Ovary (tissue), 3 donors: ENCODE data around the gene CCR5.

ENCODE experiments used
- EP300 ChIP-seq: sonication (generic); formaldehyde crosslinking; IDR thresholded peaks from one replicate; pipeline ENCODE4 v1.6.1; 2017; ENCODE audit warnings: antibody characterized with exemption
- POLR2A ChIP-seq: fragments of 450-650 bp; IDR thresholded peaks from one replicate; pipeline ENCODE4 v1.6.1; 2017; ENCODE audit warnings: antibody characterized with exemption, mild to moderate bottlenecking, moderate library complexity
- TF ChIP-seq, protein P1 (sequence below), 3 donors: fragments of 450-650 bp in 2 of 3; fragments of 200-600 bp in 1 of 3; IDR thresholded peaks; one replicate each; pipeline versions ENCODE4 v1.5.1 to v1.8.0; 2016 to 2022; ENCODE audit warnings: antibody characterized with exemption in 3 of 3, mild to moderate bottlenecking in 1 of 3
- donor health status: DM: no; HTN: no; CAD: no.

DNA sequence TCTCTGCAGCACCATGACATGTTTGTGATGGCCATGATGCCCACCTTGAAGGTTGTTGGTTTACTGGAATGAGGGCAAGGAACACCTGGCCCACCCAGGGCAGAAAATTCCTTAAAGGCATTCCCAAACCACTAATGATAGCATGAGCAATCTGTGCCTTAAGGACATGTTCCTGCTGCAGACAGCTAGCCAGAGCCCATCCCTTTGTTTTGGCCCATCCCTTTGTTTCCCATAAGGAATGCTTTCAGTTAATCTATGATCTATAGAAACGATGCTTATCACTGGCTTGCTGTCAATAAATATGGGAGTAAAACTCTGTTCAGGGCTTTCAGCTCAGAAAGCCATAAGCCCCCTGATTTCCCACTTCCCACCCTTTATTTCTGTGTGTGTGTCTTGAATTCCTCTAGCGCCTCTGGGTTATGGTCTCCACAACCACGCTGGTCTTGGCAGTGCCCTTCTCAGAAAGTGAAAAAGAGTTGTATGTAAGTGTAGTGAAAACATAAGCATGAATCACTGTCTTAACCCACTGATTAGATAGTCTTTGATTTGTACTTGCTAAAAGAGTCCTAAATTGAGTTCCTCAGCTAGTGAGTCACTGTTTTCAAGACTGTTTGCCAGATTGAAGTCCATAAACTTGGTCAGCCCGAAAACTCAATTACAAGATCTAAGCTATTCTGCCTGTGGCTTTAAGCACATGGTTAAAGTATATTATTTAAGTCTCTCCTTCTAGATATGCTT lies 35.8 kb upstream of the CCR5 start:
- TF ChIP-seq, protein P1, sequence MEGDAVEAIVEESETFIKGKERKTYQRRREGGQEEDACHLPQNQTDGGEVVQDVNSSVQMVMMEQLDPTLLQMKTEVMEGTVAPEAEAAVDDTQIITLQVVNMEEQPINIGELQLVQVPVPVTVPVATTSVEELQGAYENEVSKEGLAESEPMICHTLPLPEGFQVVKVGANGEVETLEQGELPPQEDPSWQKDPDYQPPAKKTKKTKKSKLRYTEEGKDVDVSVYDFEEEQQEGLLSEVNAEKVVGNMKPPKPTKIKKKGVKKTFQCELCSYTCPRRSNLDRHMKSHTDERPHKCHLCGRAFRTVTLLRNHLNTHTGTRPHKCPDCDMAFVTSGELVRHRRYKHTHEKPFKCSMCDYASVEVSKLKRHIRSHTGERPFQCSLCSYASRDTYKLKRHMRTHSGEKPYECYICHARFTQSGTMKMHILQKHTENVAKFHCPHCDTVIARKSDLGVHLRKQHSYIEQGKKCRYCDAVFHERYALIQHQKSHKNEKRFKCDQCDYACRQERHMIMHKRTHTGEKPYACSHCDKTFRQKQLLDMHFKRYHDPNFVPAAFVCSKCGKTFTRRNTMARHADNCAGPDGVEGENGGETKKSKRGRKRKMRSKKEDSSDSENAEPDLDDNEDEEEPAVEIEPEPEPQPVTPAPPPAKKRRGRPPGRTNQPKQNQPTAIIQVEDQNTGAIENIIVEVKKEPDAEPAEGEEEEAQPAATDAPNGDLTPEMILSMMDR (IDR thresholded peaks at IDR 0.05): no peak
- no peak for TF ChIP-seq POLR2A
- TF ChIP-seq EP300: no peak
